GM12892 (cell line): ENCODE data around the gene KRTAP13-2.

ENCODE experiments used
- POLR2A ChIP-seq: IDR thresholded peaks from 2 replicates; pipeline ENCODE4 v1.6.1; 2011; ENCODE audit warnings: low read depth, low read length, control low read depth
- POLR2AphosphoS5 ChIP-seq: IDR thresholded peaks from 2 replicates; pipeline ENCODE4 v1.6.1; 2011; ENCODE audit warnings: low read depth, low read length, control low read depth
- TAF1 ChIP-seq: IDR thresholded peaks from 2 replicates; pipeline ENCODE4 v1.6.1; 2011; ENCODE audit warnings: low read depth, mild to moderate bottlenecking, control low read depth, low read length, borderline replicate concordance

DNA sequence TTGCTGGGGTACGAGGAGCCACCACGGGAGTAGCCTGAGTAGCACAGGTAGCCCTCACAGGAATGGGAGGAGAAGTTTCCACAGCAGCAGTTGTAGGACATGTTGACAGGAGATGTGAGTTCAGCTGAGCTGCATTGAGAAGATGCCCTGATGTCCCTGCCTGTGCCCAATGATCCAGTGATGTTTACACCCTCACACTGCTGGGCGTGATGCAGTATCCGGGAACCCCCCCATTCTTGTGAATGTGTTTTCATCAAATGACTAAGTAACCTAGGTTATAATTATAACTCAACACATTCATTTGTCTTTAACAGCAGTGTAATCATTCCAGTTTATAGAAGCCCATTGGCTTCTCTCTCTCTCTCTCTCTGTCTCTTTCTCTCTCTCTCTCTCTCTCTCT is 23.6 kb downstream of the KRTAP13-2 start, which contains the start of gene KRTAP23-1:
- no peak for TF ChIP-seq POLR2A
- no peak for TF ChIP-seq POLR2AphosphoS5
- no peak for TF ChIP-seq TAF1
